Stimulated activated naive CD4-positive, alpha-beta T cell treated with Interleukin-2 at 50 U/mL for 16 hours (primary cell): Measurements from ENCODE around the gene MPP7.
"Not testable (repeated sequence)": the region's sequence is repeated elsewhere in the genome, so short reads cannot be mapped to it uniquely, and the experiment has no call there.

ENCODE experiments used
- DNase-seq: peaks from one replicate; lab custom pipeline; 2025; lab: John Stamatoyannopoulos, UW

Gene MPP7

DNA sequence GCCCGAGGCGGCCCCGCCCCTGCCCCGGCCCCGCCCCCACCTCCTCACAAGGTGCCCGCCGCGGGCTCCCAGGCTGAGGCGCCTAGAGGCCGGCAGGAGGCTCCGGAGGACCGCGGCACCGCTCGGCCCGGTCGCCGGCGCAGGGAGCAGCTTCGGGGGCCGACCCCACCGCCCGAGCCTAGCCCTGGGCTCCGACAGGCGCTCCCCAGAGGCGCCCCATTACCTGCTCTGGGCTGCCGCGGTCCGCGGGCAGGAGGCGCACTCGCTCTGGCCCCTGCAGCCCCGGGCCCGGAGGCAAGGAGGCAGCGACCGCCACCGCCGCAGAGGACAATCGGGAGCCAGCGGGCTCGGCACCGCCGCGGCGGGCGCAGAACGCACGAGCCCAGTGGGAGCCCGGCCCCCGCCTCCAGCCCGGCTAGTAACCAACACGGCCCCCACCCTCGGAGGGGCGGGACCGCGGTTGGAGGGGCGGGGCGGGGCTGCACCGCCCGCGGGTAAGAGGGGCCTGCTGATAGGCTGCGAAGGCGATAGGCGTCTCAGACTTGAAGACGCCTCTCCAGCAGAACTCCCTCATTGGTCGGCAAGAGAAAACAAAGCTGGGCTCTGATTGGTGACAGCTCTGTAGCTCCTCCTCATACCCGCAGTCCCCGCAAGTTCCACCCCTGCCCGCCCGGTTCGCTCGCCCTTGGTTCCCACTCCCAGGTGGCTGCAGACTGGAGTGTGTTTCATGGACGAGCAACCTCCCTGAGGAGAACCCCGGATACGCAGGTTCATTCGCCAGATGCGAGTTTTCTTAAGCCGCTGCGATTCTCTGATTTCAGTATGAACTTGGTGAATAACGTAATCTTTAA is at the start of gene MPP7:
MPP7 (minus strand) TSS at position 427 of the 851 bp plus-strand sequence. CDS start 64,460 bp downstream, outside the sequence.
- peak; percentile 95 for DNase-seq

DNA sequence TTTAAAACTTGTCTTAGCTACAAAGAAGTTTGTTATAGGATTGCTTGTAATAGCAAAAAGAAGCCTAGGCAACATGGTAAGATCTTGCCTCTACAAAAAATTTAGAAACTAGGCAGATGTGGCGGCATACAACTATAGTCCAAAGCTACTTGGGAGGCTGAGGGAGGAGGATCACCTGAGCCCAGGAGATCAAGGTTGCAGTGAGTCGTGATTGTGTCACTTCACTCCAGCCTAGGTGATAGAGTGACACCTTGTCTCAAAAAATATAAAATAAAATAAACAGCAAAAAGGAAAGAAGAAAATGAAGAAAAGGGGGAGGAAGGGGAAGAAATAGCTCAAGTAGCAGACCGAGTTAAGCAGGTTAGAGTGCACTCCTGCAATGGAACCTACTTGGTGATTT is 47.0 kb upstream of the MPP7 start:
- DNase-seq = no peak

DNA sequence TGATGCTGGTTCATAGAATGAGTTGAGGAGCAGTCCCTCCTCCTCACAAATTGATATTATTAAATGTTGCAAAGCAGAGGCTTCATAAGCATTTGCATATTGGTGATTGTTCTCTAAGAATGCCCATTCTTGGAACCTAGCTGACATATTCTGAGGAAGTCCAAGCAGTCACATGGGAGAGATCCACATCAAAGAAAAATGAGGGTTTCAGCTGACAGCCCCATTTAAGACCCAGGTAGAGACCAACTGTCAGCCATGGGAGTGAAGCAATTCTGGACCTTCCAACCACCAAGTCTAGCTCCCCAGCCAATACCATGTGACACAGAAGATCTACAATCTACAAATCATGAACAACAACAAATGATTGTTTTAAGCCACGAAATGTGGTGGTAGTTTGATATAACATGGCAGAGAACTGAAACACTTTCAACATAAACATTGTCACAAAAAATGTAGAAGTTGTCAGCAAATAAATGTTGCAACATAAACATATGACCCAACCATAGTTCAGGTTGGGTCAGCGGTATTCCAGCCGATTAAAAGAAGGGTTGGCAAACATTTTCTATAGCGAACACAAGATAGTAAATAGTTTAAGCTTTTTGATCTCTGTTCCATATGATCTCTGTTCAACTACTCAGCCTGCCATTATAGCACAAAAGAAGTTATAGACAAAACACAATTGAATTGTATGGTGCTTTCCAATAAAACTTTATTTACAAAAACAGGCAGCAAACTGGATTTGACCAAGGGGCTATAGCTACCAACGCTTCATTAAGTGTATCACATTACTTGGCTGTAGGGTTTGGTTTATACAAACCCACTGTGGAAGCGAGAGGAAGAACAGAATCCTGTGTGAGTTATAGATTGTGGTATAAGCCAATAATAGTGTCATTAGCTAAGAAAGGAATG is 41.4 kb upstream of the MPP7 start:
- DNase-seq = no peak

DNA sequence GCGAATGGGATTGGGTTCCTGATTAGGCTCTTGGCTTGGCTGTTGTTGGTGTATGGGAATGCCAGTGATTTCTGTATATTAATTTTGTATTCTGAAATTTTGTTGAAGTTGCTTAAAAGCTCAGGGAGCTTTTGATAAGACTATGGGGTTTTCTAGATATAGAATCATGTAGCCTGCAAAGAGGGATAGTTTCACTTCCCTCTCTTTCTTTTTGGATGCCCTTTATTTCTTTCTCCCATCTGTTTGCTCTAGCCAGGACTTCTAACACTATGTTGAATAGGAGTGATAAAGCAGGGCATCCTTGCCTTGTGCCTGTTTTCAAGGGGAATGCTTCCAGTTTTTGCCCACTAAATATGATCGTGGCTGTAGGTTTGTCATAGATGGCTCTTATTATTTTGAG is 40.4 kb upstream of the MPP7 start:
- no peak for DNase-seq

DNA sequence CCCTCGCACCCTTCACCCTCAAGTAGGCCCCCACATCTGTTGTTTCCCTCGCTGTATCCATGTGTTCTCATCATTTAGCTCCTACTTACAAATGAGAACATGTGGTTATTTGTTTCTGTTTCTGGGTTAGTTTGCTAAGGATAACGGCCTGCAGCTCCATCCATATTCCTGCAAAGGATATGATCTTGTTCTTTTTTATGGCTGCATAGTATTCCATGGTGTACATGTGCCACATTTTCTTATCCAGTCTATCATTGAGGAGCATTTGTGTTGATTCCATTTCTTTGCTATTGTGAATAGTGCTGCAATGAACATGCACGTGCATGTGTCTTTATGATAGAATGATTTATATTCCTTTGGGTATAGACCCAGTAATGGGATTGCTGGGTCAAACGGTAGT is 38.8 kb upstream of the MPP7 start:
- DNase-seq = not testable (repeated sequence)

DNA sequence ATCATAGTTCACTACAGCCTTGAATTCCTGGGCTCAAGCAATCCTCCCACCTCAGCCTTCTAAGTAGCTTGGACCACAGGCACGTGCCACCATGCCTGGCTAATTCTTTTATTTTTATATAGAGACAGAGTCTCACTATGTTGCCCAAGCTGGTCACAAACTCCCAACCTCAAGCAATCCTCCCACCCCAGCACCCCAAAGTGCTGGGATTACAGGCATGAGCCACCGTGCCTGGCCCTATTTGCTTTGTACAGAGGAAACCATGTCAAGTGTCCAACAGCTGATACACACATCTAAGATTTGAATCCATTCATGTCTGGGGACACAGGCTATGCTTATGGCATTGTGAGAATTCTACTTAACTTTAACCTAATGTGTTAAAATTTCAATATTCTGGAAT is 29.9 kb upstream of the MPP7 start:
- no peak for DNase-seq

DNA sequence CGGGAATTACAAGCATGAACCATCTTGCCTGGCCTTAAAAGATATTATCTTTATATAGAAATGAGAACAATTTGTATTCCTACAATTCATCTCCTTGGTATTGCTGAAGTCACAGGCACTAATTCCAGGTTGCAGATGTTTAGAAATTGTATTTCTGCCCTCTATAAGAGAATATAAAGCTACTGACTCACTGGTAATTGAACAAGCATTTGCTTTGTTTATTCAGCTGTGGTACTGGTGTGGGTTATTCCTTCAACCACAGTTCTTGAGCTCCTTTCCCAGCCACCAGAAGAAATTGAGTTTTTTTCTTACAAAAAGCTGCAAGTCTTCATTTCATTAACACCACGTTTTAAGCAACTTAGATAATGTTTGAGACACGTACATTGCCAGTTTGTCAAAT is 29.0 kb upstream of the MPP7 start:
- DNase-seq = no peak

DNA sequence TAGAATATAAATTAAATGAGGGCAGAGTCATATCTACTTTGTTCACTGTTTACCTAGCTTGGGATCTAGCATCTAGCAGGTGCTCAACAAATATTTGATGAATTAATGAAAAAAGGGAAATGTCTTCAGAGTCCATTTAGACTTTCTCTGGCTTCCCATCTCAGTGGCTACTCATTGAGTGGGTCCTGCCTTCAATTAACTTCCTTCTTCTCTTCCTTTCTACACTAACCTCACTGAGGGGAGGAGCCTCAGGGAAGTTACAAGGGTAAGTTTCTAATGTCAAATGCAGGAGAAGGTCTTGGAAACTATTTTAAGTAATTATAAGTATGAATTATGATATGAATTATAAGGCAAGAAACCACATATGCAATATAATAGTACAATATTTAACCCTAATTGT is 28.2 kb upstream of the MPP7 start:
- DNase-seq = no peak

DNA sequence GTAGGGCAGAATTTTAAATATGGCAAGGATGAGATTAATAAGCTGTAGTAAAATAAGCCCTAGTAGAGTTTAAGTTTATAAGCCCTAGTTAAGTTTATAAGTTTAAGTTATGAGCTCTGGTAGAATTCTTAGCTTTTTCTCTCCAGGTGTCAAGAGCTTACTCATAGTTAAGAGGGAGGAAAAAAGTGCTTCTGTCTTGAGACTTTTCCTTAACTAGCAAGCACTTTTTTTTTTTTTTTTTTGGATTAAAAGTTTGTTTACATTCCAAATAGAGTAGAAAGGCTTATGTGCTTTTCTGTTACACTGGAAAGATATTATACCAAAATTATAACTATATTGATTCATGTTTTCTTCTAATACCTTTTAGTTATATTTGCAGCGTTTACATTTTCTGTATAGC is 25.5 kb upstream of the MPP7 start:
- DNase-seq = no peak

DNA sequence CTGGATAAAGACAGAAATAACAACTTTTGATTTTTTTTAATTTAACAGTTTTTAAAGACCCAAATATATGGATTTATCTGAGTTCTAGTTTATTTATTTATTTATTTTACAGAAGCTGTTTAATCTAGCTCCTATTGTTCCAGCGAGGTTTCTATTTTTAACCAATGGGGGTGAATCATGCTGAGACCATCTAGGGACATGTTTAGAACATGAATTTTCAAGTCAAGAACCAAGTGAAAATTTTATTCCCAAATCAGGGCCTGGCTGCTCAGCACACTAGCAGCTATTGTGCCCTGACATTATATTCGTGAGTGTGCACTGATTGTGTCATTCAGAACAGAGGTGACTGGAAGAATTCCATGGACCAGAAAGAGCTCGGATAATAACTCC is 24.6 kb upstream of the MPP7 start:
- no peak for DNase-seq

DNA sequence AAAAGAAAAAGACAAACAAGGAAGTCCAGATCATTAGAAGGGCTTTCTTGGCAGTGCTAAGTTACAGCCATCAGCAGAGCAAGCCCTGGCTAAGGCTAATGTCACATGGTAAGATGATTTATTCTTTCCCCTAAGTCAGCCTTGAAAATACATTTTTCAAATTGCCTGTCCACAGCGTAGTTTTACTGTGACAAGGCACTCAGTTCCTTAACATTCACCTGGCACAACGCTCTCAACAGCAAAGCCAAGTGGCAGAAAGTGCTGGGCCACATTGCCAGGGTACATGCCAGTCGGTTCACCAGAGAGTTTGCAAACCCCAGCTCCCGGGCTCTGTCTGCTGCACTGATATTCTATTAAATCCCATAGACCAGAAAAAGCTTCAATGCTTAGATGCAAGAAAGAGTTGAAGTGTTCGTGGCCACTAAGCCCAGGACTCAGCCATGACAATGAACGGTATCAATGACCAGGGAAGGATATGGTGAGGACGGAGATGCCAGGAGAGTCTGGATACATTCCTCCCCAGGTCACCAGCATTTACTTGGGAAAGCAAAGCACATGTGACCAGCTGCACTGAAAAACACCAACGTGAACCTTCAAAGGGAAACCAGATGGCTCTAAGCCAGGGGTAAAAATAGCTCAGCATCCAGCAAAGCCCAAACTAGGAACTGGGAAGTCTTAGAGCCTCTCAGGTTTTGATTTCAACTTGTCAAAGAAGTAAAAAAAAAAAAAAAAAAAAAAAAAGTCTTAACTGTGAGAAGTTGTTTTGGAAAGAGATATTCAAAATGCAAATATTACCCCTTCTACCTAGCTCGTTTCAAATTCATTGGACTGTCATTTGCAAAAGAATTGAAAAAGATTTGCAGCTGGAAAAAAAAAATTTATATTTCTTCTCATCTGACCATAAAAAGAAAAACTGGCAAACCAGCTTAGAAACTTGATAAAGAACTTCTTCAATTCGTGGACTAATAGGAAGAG is 23.9 kb upstream of the MPP7 start:
- no peak for DNase-seq

DNA sequence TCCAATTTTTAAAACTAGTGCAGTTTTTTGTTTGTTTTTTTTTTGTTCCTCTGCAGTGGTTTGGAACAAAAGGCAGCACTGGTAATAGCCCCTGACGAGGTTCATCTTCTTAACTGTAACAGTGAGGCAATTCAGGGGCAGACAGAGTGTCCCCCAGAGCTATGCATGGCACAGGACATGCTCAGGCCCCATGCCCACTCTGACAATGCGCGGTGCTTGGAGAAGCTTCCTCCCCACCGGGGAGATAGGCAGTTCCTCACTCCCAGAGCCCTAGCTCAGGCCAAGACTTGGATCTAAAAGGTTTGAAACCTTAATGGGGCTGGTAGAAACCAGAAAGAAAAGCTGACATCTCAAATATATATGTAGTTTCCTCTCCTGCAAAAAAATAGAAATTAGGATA is 17.9 kb upstream of the MPP7 start:
- DNase-seq = no peak

DNA sequence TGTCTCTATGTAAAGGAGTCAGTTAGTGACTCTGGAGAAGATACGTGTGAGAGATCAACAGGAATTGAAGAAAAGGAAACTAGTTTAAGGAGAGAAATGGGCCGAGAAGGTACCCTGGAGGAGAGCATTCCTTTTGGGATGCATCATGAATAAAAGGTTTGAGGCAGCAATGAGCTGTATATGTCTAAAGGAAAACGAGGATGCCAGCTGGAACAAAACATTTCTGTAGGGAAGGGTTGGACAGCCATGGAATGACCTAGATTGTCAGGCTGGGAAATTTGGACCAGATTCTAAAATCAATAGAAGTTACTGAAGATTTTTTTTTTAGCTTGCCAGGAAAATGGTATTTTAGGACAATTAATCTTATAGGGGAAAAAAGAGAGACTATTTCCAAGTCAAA is 17.2 kb upstream of the MPP7 start:
- DNase-seq = no peak

DNA sequence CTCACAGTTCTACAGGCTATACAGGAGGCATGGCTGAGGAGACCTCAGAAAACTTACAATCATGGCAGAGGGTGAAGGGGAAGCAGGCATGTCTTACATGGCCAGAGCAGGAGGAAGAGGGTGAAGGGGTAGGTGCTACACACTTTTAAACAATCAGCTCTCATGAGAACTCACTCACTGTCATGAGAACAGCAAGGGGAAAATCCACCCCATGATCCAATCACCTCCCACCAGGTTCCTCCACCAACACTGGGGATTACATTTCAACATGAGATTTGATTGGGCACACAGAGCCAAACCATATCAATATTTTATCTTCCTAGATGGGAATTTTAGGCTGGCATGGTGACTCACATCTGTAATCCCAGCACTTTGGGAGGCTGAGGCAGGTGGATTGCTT is 16.2 kb upstream of the MPP7 start:
- DNase-seq = not testable (repeated sequence)

DNA sequence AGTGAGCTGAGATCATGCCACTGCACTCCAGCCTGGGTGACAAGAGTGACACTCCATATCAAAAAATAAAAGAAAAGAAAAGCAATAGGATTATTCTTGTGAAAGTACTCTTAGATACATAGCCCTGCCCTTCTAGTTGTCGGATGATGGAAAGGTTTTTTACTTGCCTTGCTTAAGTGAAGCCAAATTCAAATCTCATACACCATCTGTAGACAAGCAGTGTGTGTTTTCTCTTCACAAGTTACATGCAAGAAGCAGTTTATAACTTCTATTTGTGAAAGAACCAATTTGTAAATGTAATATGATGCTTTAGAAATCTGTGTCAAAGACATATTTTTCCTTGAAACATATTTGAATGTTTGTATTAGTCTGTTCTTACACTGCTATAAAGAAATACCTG is 15.8 kb upstream of the MPP7 start:
- no peak for DNase-seq

DNA sequence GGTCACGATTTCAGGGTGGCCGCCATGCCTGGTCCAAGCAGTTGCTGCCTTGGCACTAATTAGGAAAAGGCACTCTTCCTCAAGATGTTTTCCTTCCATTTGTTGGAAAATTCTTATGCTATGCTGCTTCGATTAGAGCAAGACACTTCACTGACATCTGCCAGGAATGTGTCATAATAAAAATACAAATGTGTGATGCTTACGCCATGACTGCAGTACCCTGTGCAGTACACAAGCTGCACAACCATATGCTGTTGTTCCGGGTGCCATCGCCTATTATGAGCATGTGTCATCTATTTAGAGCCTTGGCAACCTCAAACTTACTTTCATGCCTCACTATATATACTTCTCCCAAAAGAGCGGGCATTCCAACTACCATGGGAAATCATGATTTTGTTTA is 14.9 kb upstream of the MPP7 start:
- DNase-seq = no peak

DNA sequence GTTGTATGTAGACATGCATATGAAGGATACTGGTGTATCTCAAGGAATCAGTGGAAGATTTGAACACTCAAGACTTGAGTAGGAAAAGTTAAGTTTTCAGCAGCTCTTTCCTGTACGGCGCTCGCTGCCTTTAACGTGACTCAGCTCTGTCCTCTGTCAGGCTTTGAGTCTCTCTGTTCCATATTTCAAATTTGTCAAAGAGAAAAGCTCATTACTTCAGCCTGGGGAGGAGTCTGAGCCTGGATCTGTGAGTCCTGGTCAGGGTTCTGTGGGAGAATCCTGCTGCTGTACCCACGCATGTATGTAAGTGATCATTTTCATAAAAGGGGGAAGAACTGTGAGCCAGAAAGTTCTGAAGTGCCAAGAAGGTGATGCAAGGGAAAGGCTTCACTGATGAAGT is 13.8 kb upstream of the MPP7 start:
- DNase-seq = no peak

DNA sequence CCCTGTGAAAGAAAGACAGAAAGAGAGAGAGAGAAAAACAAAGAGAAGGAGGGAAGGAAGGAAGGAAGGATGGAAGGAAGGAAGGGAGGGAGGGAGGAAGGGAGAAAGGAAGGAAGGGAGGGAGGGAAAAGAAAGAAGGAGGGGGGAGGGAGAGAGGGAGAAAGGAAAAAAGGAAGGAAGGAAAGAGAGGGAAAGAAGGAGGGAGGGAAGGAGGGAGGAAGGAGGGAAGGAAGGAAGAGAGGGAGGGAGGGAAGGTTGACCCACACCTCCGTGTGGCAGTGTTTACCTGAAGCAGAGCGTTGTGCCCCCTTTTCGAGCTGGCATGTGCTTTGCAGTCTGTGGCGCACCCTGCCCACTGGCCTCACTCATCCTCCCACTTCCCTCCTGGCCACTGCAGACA is 12.3 kb upstream of the MPP7 start:
- no peak for DNase-seq

DNA sequence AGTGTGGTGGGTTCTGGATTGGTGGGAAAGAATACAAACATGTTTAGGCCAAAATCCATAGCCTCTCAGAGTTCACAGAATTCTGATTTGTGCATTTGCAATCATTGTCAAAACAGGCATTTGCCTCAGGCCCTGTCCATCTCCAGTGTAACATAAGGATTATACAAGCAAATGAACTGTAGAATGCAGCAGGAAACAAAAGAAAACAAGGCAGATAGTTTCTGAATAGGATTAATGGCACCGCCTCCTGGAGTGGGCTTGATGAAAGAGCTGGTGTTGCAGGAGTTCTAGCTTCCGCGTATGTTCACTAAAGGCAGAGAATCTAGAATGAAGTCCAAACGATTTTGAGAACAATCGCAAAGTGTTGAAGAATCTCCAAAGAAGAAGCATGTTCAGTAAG is 11.3 kb upstream of the MPP7 start:
- DNase-seq = no peak

DNA sequence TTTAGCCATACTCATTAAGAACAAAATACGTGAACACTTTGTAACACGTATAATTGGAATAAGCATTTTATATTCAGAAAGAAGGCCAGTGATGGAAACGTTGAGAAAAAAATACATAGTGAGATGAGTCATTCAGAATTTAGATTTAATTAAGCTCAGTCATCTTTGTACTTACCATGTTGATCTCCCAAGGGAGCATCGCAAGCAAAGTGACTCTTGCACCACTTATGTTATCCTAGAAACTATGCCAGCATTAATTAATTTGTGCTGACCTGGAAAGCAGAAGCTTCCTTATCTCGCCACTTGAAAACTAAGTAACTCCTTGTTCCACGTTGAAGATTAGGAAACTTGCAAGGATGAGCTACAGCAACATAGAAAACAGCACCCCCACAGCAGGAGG is 9.7 kb upstream of the MPP7 start:
- no peak for DNase-seq

DNA sequence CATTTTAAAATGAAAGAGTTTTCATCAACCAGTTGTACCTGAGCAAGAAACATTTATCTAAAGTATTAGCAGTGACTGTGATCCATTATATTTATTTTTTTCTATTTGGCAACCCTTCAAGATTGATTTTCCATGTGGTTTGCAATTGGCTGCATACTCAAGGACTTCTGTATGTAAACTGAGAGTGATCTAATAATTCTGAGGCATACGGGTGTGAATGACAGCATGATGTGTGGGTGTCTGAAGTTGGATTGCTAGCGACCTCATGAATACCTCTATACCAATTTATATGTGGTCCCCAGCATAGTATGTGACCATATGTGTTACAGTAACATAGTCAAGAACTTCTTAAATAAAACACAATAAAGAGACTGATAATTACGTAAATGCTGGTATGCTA is 8.2 kb upstream of the MPP7 start:
- no peak for DNase-seq

DNA sequence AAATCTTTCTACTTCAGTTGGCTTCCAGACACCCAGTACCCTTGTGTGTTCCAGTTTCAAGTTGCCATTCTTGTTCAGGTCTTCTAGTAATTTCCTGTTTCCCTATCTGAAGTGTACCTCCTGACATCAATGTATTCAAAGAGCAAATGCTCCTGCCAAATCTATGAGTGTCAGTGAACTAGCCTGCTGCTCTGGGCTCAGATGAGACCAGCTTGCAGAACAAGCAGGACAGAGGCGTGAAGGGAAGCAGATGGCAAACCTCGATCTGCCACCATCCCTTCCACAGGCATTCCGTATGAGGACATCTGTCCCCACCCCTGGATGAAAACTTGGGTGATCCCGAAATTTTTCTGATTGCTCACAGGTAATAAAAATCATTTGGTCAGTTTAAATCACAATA is 4.4 kb upstream of the MPP7 start:
- no peak for DNase-seq
